ENCODE data around the gene IL22RA1.

Gene IL22RA1

GRCh38 chr1:24100945-24101737 lies 41.8 kb downstream of the IL22RA1 start:
- in situ Hi-C loops (cut with MboI; ENCODE audit: low sequenced_read_pairs) = no loop called here

GRCh38 chr1:24098943-24099638 lies 43.8 kb downstream of the IL22RA1 start:
- in situ Hi-C loops (cut with MboI; ENCODE audit: low sequenced_read_pairs) = no loop called here

DNA sequence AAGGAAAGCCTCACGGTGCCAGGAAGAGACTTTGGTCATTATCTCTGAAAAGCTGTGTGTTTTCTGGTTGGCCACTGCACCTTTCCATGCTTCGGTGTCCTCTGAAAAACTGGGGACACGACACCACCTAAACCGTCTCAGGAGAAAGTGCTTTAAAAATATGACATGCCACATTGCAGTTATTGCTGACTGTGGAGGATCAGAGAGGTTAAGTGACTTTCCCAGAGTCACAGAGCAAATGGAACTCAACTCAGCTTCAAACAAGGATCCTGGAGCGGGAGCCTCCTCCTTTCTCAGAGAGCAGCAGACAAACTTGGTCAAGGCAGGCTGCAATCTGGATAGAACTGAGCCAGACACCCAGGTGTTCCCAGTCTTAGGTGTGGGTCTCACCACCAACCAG lies 44.8 kb downstream of the IL22RA1 start:
- in situ Hi-C loops (cut with MboI; ENCODE audit: low sequenced_read_pairs) = no loop called here

- in situ Hi-C loops (cut with MboI; ENCODE audit: low sequenced_read_pairs) = no loop called here
These were observed 45.3 kb downstream of the IL22RA1 start for GRCh38 chr1:24097663-24098062.

DNA sequence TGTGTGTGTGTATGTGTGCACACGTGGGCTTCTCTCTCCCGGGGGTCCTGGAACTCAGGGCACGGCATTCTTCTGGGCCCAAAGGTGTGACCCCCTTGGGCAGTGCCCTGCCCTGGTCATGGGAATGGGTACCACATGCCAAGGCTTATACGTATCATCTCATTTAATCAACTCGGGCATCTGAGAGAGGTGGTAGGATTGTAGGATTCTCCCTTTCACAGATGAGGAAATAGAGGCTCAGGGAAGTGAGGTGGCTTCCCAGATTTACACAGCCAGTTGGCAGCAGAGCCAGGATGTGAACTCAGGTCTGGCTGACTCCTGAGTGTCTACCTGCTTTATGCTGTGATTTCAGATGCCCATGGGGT lies 46.2 kb downstream of the IL22RA1 start:
- in situ Hi-C loops (cut with MboI; ENCODE audit: low sequenced_read_pairs) = no loop called here

- in situ Hi-C loops (cut with MboI; ENCODE audit: low sequenced_read_pairs) = no loop called here
These were observed 46.8 kb downstream of the IL22RA1 start for GRCh38 chr1:24096009-24096738.

GRCh38 chr1:24095140-24095859 lies 47.6 kb downstream of the IL22RA1 start:
- in situ Hi-C loops (cut with MboI; ENCODE audit: low sequenced_read_pairs) = no loop called here

DNA sequence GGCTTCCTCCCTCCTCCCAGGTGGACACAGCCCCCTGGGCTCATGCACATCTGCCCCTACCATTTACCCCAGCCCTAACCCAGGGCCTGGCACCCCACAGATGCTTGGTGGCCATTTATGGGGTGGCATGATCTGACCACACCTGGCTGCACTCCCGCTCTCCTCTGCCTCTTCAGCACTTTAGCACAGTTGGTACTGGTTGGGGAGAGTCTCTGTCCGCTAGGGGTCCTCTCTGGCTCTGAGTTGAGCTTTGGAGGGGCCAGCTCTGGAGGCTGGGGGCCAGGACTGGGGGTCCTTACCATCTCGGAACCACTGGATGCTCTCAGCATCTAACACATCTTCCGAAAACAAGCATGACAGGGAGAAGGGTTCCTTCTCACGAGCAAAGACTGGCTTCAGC lies 48.4 kb downstream of the IL22RA1 start:
- in situ Hi-C loops (cut with MboI; ENCODE audit: low sequenced_read_pairs) = no loop called here

- in situ Hi-C loops (cut with MboI; ENCODE audit: low sequenced_read_pairs) = no loop called here
These were observed 49.2 kb downstream of the IL22RA1 start for GRCh38 chr1:24093732-24094131.

- in situ Hi-C loops (cut with MboI; ENCODE audit: low sequenced_read_pairs) = no loop called here
These were observed 50.0 kb downstream of the IL22RA1 start for GRCh38 chr1:24092979-24093378.

GRCh38 chr1:24091971-24092482 lies 50.9 kb downstream of the IL22RA1 start:
- in situ Hi-C loops (cut with MboI; ENCODE audit: low sequenced_read_pairs) = no loop called here

DNA sequence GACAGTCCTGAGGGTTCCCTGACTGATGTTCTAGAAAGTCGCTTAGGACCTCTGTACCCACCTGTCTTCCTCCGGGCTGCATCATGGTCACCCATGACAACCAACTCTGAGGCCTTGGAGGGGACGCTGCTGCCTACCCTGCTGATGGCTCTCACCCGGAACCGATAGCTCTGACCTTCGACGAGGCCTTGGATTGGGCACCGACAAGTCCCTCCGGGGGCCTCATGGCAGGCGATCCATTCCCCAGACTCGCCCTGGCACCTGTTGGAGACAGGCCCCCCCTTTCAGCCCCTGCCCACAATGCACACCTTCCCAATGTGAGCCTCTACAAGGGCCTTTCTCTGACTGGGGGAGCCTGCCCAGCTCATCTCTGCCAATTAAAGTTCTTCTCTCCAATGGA lies 52.2 kb downstream of the IL22RA1 start:
- in situ Hi-C loops (cut with MboI; ENCODE audit: low sequenced_read_pairs) = no loop called here

DNA sequence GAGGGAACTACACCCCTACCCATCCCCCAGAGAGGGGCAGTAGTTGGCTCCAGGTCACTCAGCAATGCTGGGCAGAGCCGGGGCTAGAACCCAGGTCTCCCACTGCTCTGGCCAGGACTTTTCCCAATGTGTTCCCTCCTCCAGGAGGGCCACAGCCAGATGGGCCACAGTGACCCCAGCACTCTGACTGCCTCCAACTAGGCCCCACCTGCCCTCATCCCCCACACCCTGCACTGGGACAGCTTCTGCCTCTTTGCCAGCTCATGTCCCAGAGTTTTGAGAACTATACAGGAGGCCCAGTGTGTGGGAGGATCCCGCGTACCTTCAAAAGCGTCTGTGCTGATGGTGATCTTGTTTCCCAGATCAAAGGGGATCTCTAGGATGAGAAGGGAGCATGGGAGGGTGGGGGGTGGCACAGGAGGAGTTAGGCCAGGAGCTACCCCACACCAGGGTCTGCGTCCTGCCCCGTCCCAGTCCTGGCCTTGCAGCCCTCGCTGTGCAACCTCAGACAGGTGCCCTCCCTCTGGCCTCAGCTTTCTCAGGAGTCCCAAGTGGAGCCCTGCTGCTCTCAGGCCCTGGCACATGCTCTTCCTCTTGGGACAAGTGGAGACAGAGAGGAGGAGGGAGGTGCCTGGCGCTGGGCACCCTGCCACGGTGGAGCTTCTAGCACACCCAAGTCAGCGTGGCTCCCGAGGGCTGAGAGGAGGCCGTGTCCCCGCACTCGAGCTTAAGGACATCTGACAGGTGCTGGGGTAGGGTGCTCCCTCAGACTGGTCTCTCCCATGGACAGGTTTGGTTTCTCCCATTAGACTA lies 53.0 kb downstream of the IL22RA1 start:
- in situ Hi-C loops (cut with MboI; ENCODE audit: low sequenced_read_pairs) = no loop called here

- in situ Hi-C loops (cut with MboI; ENCODE audit: low sequenced_read_pairs) = no loop called here
These were observed 53.8 kb downstream of the IL22RA1 start for GRCh38 chr1:24089027-24089742.

GRCh38 chr1:24086466-24086865 lies 56.5 kb downstream of the IL22RA1 start:
- in situ Hi-C loops (cut with MboI; ENCODE audit: low sequenced_read_pairs) = no loop called here

GRCh38 chr1:24085546-24085945 lies 57.4 kb downstream of the IL22RA1 start:
- in situ Hi-C loops (cut with MboI; ENCODE audit: low sequenced_read_pairs) = no loop called here

DNA sequence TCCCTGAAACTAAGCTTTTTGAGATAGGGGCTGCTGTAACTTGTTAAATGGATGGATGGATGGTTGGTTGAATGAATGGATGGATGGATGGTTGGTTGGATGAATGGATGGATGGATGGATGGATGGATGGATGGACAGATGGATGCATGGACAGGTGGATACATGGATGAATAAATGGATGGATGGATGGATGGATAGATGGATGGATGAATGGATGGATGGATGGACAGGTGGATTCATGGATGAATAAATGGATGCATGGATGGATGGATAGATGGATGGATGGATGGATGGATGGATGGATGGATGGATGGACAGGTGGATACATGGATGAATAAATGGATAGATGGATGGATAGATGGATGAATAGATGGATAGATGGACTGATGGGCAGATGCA lies 57.9 kb downstream of the IL22RA1 start:
- in situ Hi-C loops (cut with MboI; ENCODE audit: low sequenced_read_pairs) = no loop called here

- in situ Hi-C loops (cut with MboI; ENCODE audit: low sequenced_read_pairs) = no loop called here
These were observed 58.9 kb downstream of the IL22RA1 start for GRCh38 chr1:24084050-24084449.

- in situ Hi-C loops (cut with MboI; ENCODE audit: low sequenced_read_pairs) = no loop called here
These were observed 60.6 kb downstream of the IL22RA1 start for GRCh38 chr1:24082372-24082771.

Data from HL-60/S4 (cell line).